ENCODE data around the gene ALKBH5.
A peak's percentile ranks its signal among the peaks of the same experiment; 100 is the strongest.

ALKBH5 gene

GRCh38 chr17:18158022-18158600, 25.5 kb upstream of the ALKBH5 start:
- peak; percentile 80 for DNase-seq (ENCODE audit: low spot score)

- no peak for DNase-seq (ENCODE audit: low spot score)
Measured at GRCh38 chr17:18159551-18160120, 24.0 kb upstream of the ALKBH5 start.

GRCh38 chr17:18160128-18160856, 23.3 kb upstream of the ALKBH5 start:
- no peak for DNase-seq (ENCODE audit: low spot score)

- DNase-seq (ENCODE audit: low spot score): no peak
Measured at GRCh38 chr17:18161207-18162145, 22.2 kb upstream of the ALKBH5 start.

GRCh38 chr17:18163547-18163946, 20.1 kb upstream of the ALKBH5 start:
- no peak for DNase-seq (ENCODE audit: low spot score)

GRCh38 chr17:18166894-18167293, 16.7 kb upstream of the ALKBH5 start:
- DNase-seq (ENCODE audit: low spot score): no peak

GRCh38 chr17:18167421-18167820, 16.2 kb upstream of the ALKBH5 start:
- DNase-seq (ENCODE audit: low spot score): no peak

GRCh38 chr17:18172531-18173278, 10.9 kb upstream of the ALKBH5 start:
- DNase-seq (ENCODE audit: low spot score): no peak

GRCh38 chr17:18173740-18174139, 9.9 kb upstream of the ALKBH5 start:
- DNase-seq (ENCODE audit: low spot score): no peak

- no peak for DNase-seq (ENCODE audit: low spot score)
Measured at GRCh38 chr17:18176176-18176575, 7.5 kb upstream of the ALKBH5 start.

- DNase-seq (ENCODE audit: low spot score): no peak
Measured at GRCh38 chr17:18177133-18177532, 6.5 kb upstream of the ALKBH5 start.

GRCh38 chr17:18177722-18178121, 5.9 kb upstream of the ALKBH5 start:
- DNase-seq (ENCODE audit: low spot score): no peak

- no peak for DNase-seq (ENCODE audit: low spot score)
Measured at GRCh38 chr17:18179196-18179595, 4.4 kb upstream of the ALKBH5 start.

- DNase-seq (ENCODE audit: low spot score): no peak
Measured at GRCh38 chr17:18179804-18180203, 3.8 kb upstream of the ALKBH5 start.

GRCh38 chr17:18181358-18181757, 2.3 kb upstream of the ALKBH5 start:
- DNase-seq (ENCODE audit: low spot score): no peak

GRCh38 chr17:18182110-18182977, 1.3 kb upstream of the ALKBH5 start:
- no peak for DNase-seq (ENCODE audit: low spot score)

- peak; percentile 75 for DNase-seq (ENCODE audit: low spot score)
Measured at GRCh38 chr17:18182978-18183333, 672 bp upstream of the ALKBH5 start.

GRCh38 chr17:18184143-18185031, 759 bp downstream of the ALKBH5 start:
- no peak for DNase-seq (ENCODE audit: low spot score)

GRCh38 chr17:18185391-18185790, 1.8 kb downstream of the ALKBH5 start:
- DNase-seq (ENCODE audit: low spot score): no peak

Measured in LoVo (cell line).